HL-60 (cell line): Measurements from ENCODE around the gene CCDC124.
A peak's percentile ranks its signal among the peaks of the same experiment; 100 is the strongest.
"Not testable (repeated sequence)": the region's sequence is repeated elsewhere in the genome, so short reads cannot be mapped to it uniquely, and the experiment has no call there.

Experiments
- DNase-seq, 2 experiments: peaks; one replicate each; pipeline ENCODE4 v3.0.0-alpha.2; 2010 to 2020; ENCODE audit warnings: low read depth in 1 of 2, low spot score in 1 of 2
- H3K27ac ChIP-seq: fragments of 250-450 bp; sonication (Bioruptor Pico); replicated peaks from 2 replicates; pipeline ENCODE4 v1.5.1; 2020; ENCODE audit warnings: mild to moderate bottlenecking, moderate library complexity
- H3K27me3 ChIP-seq: fragments of 250-450 bp; sonication (Bioruptor Pico); 2 replicates; pipeline ENCODE4 v1.5.1; 2021; ENCODE audit warnings: mild to moderate bottlenecking, moderate library complexity; ENCODE audit not compliant: insufficient read depth, poor library complexity, severe bottlenecking
- H3K4me3 ChIP-seq: replicated peaks from 2 replicates; pipeline ENCODE4 v1.5.1; 2011; ENCODE audit warnings: mild to moderate bottlenecking, control low read depth, low read length; ENCODE audit not compliant: insufficient read depth
- CTCF ChIP-seq: IDR thresholded peaks from one replicate; pipeline ENCODE4 v1.5.1; 2011; ENCODE audit warnings: low read length, control low read depth, inconsistent platforms; ENCODE audit not compliant: insufficient read depth
- GABPA ChIP-seq: IDR thresholded peaks from 2 replicates; pipeline ENCODE4 v1.6.1; 2012; ENCODE audit warnings: low read depth
- POLR2AphosphoS5 ChIP-seq: IDR thresholded peaks from 2 replicates; pipeline ENCODE4 v1.6.1; 2012; ENCODE audit warnings: low read depth
- SPI1 ChIP-seq: IDR thresholded peaks from 2 replicates; pipeline ENCODE4 v1.6.1; 2012; ENCODE audit warnings: low read depth, mild to moderate bottlenecking, borderline replicate concordance
- long read RNA-seq: library from polyadenylated mRNA; unstranded; transcript quantifications from one replicate; pipeline ENCODE4 v2.0.0, GENCODE V29; 2020
- TF ChIP-seq, protein P1 (sequence below): IDR thresholded peaks from 2 replicates; pipeline ENCODE4 v1.6.1; 2012; ENCODE audit warnings: low read depth; ENCODE audit not compliant: insufficient replicate concordance

CCDC124 gene
- long read RNA-seq, transcript CCDC124-201 (5 exons, 938 nt), result major isoform, 66 of 94 reads
- long read RNA-seq, transcript CCDC124-203 (5 exons, 1,055 nt), result minor isoform, 5 of 94 reads
- long read RNA-seq, partial matches to known transcripts, result 12 of 94 reads
- long read RNA-seq, other reads (novel, unspliced or antisense), result 11 of 94 reads

DNA sequence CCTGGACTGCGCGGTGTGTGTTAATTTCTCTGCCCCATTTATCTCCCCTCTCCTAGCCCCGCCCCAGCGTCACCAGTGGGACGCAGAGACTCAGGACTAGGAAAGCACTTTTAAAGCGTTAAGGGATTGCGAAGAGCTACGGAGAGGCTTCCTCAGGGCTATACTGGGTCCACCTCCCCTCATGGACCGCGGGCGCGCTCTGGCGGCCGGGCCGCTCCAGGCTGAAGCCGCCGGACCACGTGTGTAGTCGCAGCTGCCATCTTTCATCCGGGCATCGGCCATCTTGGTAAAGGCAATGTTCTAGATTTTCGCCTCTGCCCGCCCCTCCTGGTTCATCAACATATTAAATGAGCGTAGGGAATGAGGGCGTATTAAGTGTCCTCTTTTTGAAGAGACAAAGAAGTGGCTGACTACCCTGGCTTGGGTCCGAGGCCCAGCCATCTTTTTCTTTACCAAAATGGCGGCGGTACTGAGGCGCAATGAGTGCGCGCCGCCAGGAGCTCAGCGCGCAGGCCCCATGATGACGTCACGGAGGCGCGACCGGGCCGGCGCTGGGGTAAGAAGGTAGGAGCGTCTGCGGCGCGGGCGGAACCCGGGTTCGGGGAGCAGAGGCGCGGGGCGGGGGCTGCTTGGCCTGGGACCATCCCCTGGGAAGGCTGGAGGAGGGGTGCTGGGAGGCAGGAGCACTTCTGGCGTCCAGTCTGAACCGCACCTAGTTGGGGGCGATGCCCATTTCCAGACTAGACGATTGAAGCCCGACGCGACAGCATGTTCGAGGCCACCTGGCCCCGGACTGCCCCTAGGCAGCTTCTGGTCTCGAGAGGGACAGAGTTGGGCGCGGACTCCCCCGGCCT is at the start of gene CCDC124:
CCDC124 (plus strand) TSS at position 531 of the 854 bp plus-strand sequence. CDS start 3,406 bp downstream, outside the sequence.
- Histone ChIP-seq H3K27me3 (no peaks in the 10 kb centered on the region), H3K27ac (peak within 1 kb of the TSS; percentile 97), H3K4me3 (peak within 1 kb of the TSS; percentile 68)
- peak; percentile 92 to 94 for DNase-seq
- TF ChIP-seq CTCF (peak; percentile 96), GABPA (no peak; the same call in 1 of the 2 replicates), POLR2AphosphoS5 (peak; percentile 70), SPI1 (peak; percentile 1; the same call in 1 of the 2 replicates)
- TF ChIP-seq, protein P1, sequence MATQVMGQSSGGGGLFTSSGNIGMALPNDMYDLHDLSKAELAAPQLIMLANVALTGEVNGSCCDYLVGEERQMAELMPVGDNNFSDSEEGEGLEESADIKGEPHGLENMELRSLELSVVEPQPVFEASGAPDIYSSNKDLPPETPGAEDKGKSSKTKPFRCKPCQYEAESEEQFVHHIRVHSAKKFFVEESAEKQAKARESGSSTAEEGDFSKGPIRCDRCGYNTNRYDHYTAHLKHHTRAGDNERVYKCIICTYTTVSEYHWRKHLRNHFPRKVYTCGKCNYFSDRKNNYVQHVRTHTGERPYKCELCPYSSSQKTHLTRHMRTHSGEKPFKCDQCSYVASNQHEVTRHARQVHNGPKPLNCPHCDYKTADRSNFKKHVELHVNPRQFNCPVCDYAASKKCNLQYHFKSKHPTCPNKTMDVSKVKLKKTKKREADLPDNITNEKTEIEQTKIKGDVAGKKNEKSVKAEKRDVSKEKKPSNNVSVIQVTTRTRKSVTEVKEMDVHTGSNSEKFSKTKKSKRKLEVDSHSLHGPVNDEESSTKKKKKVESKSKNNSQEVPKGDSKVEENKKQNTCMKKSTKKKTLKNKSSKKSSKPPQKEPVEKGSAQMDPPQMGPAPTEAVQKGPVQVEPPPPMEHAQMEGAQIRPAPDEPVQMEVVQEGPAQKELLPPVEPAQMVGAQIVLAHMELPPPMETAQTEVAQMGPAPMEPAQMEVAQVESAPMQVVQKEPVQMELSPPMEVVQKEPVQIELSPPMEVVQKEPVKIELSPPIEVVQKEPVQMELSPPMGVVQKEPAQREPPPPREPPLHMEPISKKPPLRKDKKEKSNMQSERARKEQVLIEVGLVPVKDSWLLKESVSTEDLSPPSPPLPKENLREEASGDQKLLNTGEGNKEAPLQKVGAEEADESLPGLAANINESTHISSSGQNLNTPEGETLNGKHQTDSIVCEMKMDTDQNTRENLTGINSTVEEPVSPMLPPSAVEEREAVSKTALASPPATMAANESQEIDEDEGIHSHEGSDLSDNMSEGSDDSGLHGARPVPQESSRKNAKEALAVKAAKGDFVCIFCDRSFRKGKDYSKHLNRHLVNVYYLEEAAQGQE, result no peak

DNA sequence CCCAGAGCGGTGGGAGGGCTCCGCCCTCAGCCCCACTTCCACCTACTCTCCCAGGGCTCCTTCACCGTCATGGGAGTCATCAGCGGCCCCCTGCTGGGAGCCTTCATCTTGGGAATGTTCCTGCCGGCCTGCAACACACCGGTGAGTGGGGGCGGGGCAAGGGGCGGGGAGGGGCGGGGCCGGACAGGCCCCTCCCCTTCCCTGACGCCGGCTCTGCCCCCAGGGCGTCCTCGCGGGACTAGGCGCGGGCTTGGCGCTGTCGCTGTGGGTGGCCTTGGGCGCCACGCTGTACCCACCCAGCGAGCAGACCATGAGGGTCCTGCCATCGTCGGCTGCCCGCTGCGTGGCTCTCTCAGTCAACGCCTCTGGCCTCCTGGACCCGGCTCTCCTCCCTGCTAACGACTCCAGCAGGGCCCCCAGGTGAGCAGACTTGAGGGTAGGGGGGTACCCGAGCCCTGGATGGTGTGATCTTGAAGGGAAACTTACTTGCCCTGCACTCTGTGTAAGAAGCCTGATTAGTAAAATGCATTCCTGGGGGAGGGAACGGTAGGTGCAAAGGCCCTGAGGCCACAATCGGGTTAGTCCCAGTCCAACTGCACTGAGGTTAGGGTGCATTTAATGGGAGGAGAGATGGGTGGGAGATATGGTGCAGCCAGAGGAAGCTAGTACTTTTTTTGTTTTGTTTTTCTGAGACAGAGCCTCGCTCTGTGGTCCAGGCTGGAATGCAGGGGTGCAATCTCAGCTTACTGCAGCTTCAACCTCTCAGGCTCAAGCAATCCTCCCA is 49.0 kb upstream of the CCDC124 start:
- no peak overlapping the region for H3K27ac ChIP-seq
- no peak for TF ChIP-seq GABPA
- no peak overlapping the region for H3K4me3 ChIP-seq
- no peaks in the 10 kb centered on the region for H3K27me3 ChIP-seq
- no peak for DNase-seq

GRCh38 chr19:17886515-17886914 is 46.3 kb upstream of the CCDC124 start:
- TF ChIP-seq, protein P1, result no peak
- no peak for TF ChIP-seq POLR2AphosphoS5
- no peak for TF ChIP-seq CTCF
- no peak for TF ChIP-seq SPI1
- no peak for TF ChIP-seq GABPA
- Histone ChIP-seq H3K4me3 (no peak overlapping the region), H3K27ac (no peak overlapping the region), H3K27me3 (no peaks in the 10 kb centered on the region)
- DNase-seq, result no peak

- H3K27ac ChIP-seq, H3K27me3 ChIP-seq, DNase-seq, H3K4me3 ChIP-seq: not testable (repeated sequence)
These were observed 45.6 kb upstream of the CCDC124 start for GRCh38 chr19:17887221-17887620.
